ENCODE results near the gene SPNS3. TPM values are rescaled to one million over a fixed set of nuclear protein-coding genes. Genes with fewer than 3 reads are reported as not detected.

Gene SPNS3
- total and polyA plus RNA-seq, 2 experiments from 2014 or later = 0.17 to 0.60 TPM

- H3K4me3 ChIP-seq = no peak overlapping the region
- no peaks in the 10 kb centered on the region for H3K4me1 ChIP-seq (ENCODE audit: insufficient read depth)
- H3K27me3 ChIP-seq = no peaks in the 10 kb centered on the region
- no peak for DNase-seq (ENCODE audit: low spot score)
- no peak for TF ChIP-seq EZH2phosphoT487 (IDR thresholded peaks at IDR 0.05; ENCODE audit: low read depth, severe bottlenecking, unreplicated experiment)
- no peak for TF ChIP-seq EZH2 (IDR thresholded peaks at IDR 0.05; ENCODE audit: borderline replicate concordance)
- no peak for TF ChIP-seq CTCF (IDR thresholded peaks at IDR 0.05; ENCODE audit: poor library complexity)
- H2AFZ ChIP-seq = no peak overlapping the region
- no peak overlapping the region for H3K27ac ChIP-seq
- no peaks in the 10 kb centered on the region for H3K36me3 ChIP-seq (replicated peaks; ENCODE audit: insufficient read depth, low read depth)
- WGBS (ENCODE audit: low lambda C conversion rate, missing lambda C conversion rate) = 90% methylated on average over 18 of the region's 18 CpGs
- H3K4me2 ChIP-seq = no peak overlapping the region
- no peaks in the 10 kb centered on the region for H3K9me3 ChIP-seq (ENCODE audit: low read depth)
- no peaks in the 10 kb centered on the region for H4K20me1 ChIP-seq (ENCODE audit: insufficient read depth, poor library complexity, severe bottlenecking)
- no peaks in the 10 kb centered on the region for H3K79me2 ChIP-seq
- H3K9me2 ChIP-seq (replicated peaks; ENCODE audit: insufficient read depth) = no peaks in the 10 kb centered on the region
These were observed 11.2 kb downstream of the SPNS3 start for GRCh38 chr17:4444782-4445473.

- Histone ChIP-seq H3K79me2 (no peaks in the 10 kb centered on the region), H4K20me1 (ENCODE audit: insufficient read depth, poor library complexity, severe bottlenecking) (no peaks in the 10 kb centered on the region), H3K27ac (no peak overlapping the region), H3K4me2 (no peak overlapping the region), H3K4me3 (no peak overlapping the region), H3K36me3 (replicated peaks; ENCODE audit: insufficient read depth, low read depth) (no peaks in the 10 kb centered on the region), H3K27me3 (no peaks in the 10 kb centered on the region), H3K9me2 (replicated peaks; ENCODE audit: insufficient read depth) (no peaks in the 10 kb centered on the region), H3K9me3 (ENCODE audit: low read depth) (no peaks in the 10 kb centered on the region), H3K4me1 (ENCODE audit: insufficient read depth) (no peaks in the 10 kb centered on the region), H2AFZ (no peak overlapping the region)
- 84% methylated on average over 13 of the region's 13 CpGs for WGBS (ENCODE audit: low lambda C conversion rate, missing lambda C conversion rate)
- no peak for TF ChIP-seq CTCF (IDR thresholded peaks at IDR 0.05; ENCODE audit: poor library complexity)
- TF ChIP-seq EZH2 (IDR thresholded peaks at IDR 0.05; ENCODE audit: borderline replicate concordance) = no peak
- TF ChIP-seq EZH2phosphoT487 (IDR thresholded peaks at IDR 0.05; ENCODE audit: low read depth, severe bottlenecking, unreplicated experiment) = no peak
- no peak for DNase-seq (ENCODE audit: low spot score)
These were observed 12.0 kb downstream of the SPNS3 start for GRCh38 chr17:4445731-4446130.

- Histone ChIP-seq H3K27ac (no peak overlapping the region), H3K36me3 (replicated peaks; ENCODE audit: insufficient read depth, low read depth) (no peaks in the 10 kb centered on the region), H2AFZ (no peak overlapping the region), H3K9me2 (replicated peaks; ENCODE audit: insufficient read depth) (no peaks in the 10 kb centered on the region), H4K20me1 (ENCODE audit: insufficient read depth, poor library complexity, severe bottlenecking) (no peaks in the 10 kb centered on the region), H3K4me3 (no peak overlapping the region), H3K9me3 (ENCODE audit: low read depth) (no peaks in the 10 kb centered on the region), H3K27me3 (no peaks in the 10 kb centered on the region), H3K4me2 (no peak overlapping the region), H3K79me2 (no peaks in the 10 kb centered on the region), H3K4me1 (ENCODE audit: insufficient read depth) (no peaks in the 10 kb centered on the region)
- DNase-seq (ENCODE audit: low spot score) = no peak
- TF ChIP-seq EZH2phosphoT487 (IDR thresholded peaks at IDR 0.05; ENCODE audit: low read depth, severe bottlenecking, unreplicated experiment) (no peak), EZH2 (IDR thresholded peaks at IDR 0.05; ENCODE audit: borderline replicate concordance) (no peak), CTCF (IDR thresholded peaks at IDR 0.05; ENCODE audit: poor library complexity) (no peak)
- WGBS (ENCODE audit: low lambda C conversion rate, missing lambda C conversion rate) = 94% methylated on average over 19 of the region's 20 CpGs
These were observed 12.8 kb downstream of the SPNS3 start for GRCh38 chr17:4446326-4447071.

Measured in hepatocyte (in vitro differentiated cells).